OCI-LY7 (cell line): ENCODE measurements around the gene TBC1D32.

Experiments used
- CTCF ChIP-seq: fragments of 200-600 bp; sonication (generic); conservative IDR thresholded peaks from 2 replicates; pipeline ENCODE4 v1.5.1; 2014; ENCODE audit warnings: mild to moderate bottlenecking, antibody characterized with exemption, low read length, moderate library complexity, mixed read lengths
- EZH2phosphoT487 ChIP-seq: fragments of 200-600 bp; sonication (generic); IDR thresholded peaks from 2 replicates; pipeline ENCODE4 v1.6.1; 2018; ENCODE audit warnings: low read depth, borderline replicate concordance, mild to moderate bottlenecking, mixed run types, antibody characterized with exemption, low read length, moderate library complexity, mixed read lengths

GRCh38 chr6:121175827-121176226, 158.5 kb downstream of the TBC1D32 start:
- TF ChIP-seq CTCF (no peak), EZH2phosphoT487 (no peak)
